ENCODE results near the gene IGFBPL1. TPM values are rescaled to one million over a fixed set of nuclear protein-coding genes. Genes with fewer than 3 reads are reported as not detected.
A peak's percentile ranks its signal among the peaks of the same experiment; 100 is the strongest.

The IGFBPL1 gene
- total RNA-seq, 2 donors from 2014 or later: not detected

GRCh38 chr9:38374847-38375571 is 49.2 kb downstream of the IGFBPL1 start:
- H3K36me3 Mint-ChIP-seq (ENCODE audit: low read depth): peaks cover 2% of the 10 kb centered on the region
- DNase-seq: no peak
- no peaks in the 10 kb centered on the region for H3K9me3 ChIP-seq (ENCODE audit: control insufficient read depth, low read length, poor library complexity, severe bottlenecking)
- H3K4me3 Mint-ChIP-seq: no peak overlapping the region
- ATAC-seq: no peak
- H3K27ac Mint-ChIP-seq: no peak overlapping the region
- peaks cover 24% of the 10 kb centered on the region for H3K27me3 Mint-ChIP-seq
- H3K4me1 Mint-ChIP-seq: peaks cover 2% of the 10 kb centered on the region

- H3K27me3 Mint-ChIP-seq: peaks cover 29% of the 10 kb centered on the region
- H3K36me3 Mint-ChIP-seq (ENCODE audit: low read depth): peaks cover 2% of the 10 kb centered on the region
- H3K4me1 Mint-ChIP-seq: peaks cover 2% of the 10 kb centered on the region
- no peak for DNase-seq
- ATAC-seq: no peak
- no peak overlapping the region for H3K27ac Mint-ChIP-seq
- H3K9me3 ChIP-seq (ENCODE audit: control insufficient read depth, low read length, poor library complexity, severe bottlenecking): no peaks in the 10 kb centered on the region
- no peak overlapping the region for H3K4me3 Mint-ChIP-seq
These were observed 50.6 kb downstream of the IGFBPL1 start for GRCh38 chr9:38373679-38374078.

GRCh38 chr9:38372762-38373619 is 51.3 kb downstream of the IGFBPL1 start:
- H3K36me3 Mint-ChIP-seq (ENCODE audit: low read depth): peaks cover 2% of the 10 kb centered on the region
- H3K4me1 Mint-ChIP-seq: peaks cover 2% of the 10 kb centered on the region
- H3K9me3 ChIP-seq (ENCODE audit: control insufficient read depth, low read length, poor library complexity, severe bottlenecking): no peaks in the 10 kb centered on the region
- H3K27ac Mint-ChIP-seq: no peak overlapping the region
- peaks cover 29% of the 10 kb centered on the region for H3K27me3 Mint-ChIP-seq
- ATAC-seq (no peak), DNase-seq (no peak)
- no peak overlapping the region for H3K4me3 Mint-ChIP-seq

GRCh38 chr9:38371495-38371894 is 52.8 kb downstream of the IGFBPL1 start:
- ATAC-seq (peak; percentile 45), DNase-seq (no peak)
- H3K27me3 Mint-ChIP-seq: peaks cover 29% of the 10 kb centered on the region
- H3K27ac Mint-ChIP-seq: no peak overlapping the region
- H3K4me3 Mint-ChIP-seq: no peak overlapping the region
- no peaks in the 10 kb centered on the region for H3K9me3 ChIP-seq (ENCODE audit: control insufficient read depth, low read length, poor library complexity, severe bottlenecking)
- peaks cover 2% of the 10 kb centered on the region for H3K36me3 Mint-ChIP-seq (ENCODE audit: low read depth)
- H3K4me1 Mint-ChIP-seq: peaks cover 2% of the 10 kb centered on the region

GRCh38 chr9:38370176-38370575 is 54.1 kb downstream of the IGFBPL1 start:
- Mint-ChIP-seq H3K36me3 (ENCODE audit: low read depth) (peaks cover 2% of the 10 kb centered on the region), H3K4me3 (no peak overlapping the region), H3K4me1 (no peaks in the 10 kb centered on the region), H3K27ac (no peak overlapping the region), H3K27me3 (peaks cover 34% of the 10 kb centered on the region)
- ATAC-seq: no peak
- no peaks in the 10 kb centered on the region for H3K9me3 ChIP-seq (ENCODE audit: control insufficient read depth, low read length, poor library complexity, severe bottlenecking)
- no peak for DNase-seq

GRCh38 chr9:38368731-38369130 is 55.5 kb downstream of the IGFBPL1 start:
- H3K27me3 Mint-ChIP-seq: peaks cover 34% of the 10 kb centered on the region
- no peak overlapping the region for H3K4me3 Mint-ChIP-seq
- no peaks in the 10 kb centered on the region for H3K9me3 ChIP-seq (ENCODE audit: control insufficient read depth, low read length, poor library complexity, severe bottlenecking)
- H3K27ac Mint-ChIP-seq: no peak overlapping the region
- ATAC-seq: no peak
- no peaks in the 10 kb centered on the region for H3K4me1 Mint-ChIP-seq
- DNase-seq: no peak
- peaks cover 2% of the 10 kb centered on the region for H3K36me3 Mint-ChIP-seq (ENCODE audit: low read depth)

GRCh38 chr9:38367898-38368297 is 56.4 kb downstream of the IGFBPL1 start:
- H3K27me3 Mint-ChIP-seq: peaks cover 32% of the 10 kb centered on the region
- peaks cover 4% of the 10 kb centered on the region for H3K4me1 Mint-ChIP-seq
- DNase-seq (no peak), ATAC-seq (no peak)
- peaks cover 2% of the 10 kb centered on the region for H3K36me3 Mint-ChIP-seq (ENCODE audit: low read depth)
- no peak overlapping the region for H3K4me3 Mint-ChIP-seq
- H3K27ac Mint-ChIP-seq: no peak overlapping the region
- H3K9me3 ChIP-seq (ENCODE audit: control insufficient read depth, low read length, poor library complexity, severe bottlenecking): no peaks in the 10 kb centered on the region

- DNase-seq (no peak), ATAC-seq (no peak)
- Mint-ChIP-seq H3K27ac (no peak overlapping the region), H3K4me3 (no peak overlapping the region), H3K27me3 (peaks cover 9% of the 10 kb centered on the region), H3K4me1 (peaks cover 4% of the 10 kb centered on the region), H3K36me3 (ENCODE audit: low read depth) (no peaks in the 10 kb centered on the region)
- H3K9me3 ChIP-seq (ENCODE audit: control insufficient read depth, low read length, poor library complexity, severe bottlenecking): no peaks in the 10 kb centered on the region
These were observed 60.7 kb downstream of the IGFBPL1 start for GRCh38 chr9:38363589-38363925.

GRCh38 chr9:38362852-38363588 is 61.2 kb downstream of the IGFBPL1 start:
- peak; percentile 77 for ATAC-seq
- H3K36me3 Mint-ChIP-seq (ENCODE audit: low read depth): no peaks in the 10 kb centered on the region
- H3K27me3 Mint-ChIP-seq: peaks cover 9% of the 10 kb centered on the region
- no peaks in the 10 kb centered on the region for H3K9me3 ChIP-seq (ENCODE audit: control insufficient read depth, low read length, poor library complexity, severe bottlenecking)
- no peak overlapping the region for H3K27ac Mint-ChIP-seq
- peaks cover 4% of the 10 kb centered on the region for H3K4me1 Mint-ChIP-seq
- no peak for DNase-seq
- peak overlapping the region; percentile 76 for H3K4me3 Mint-ChIP-seq

- Mint-ChIP-seq H3K27ac (no peak overlapping the region), H3K4me1 (peaks cover 4% of the 10 kb centered on the region), H3K36me3 (ENCODE audit: low read depth) (no peaks in the 10 kb centered on the region), H3K27me3 (peaks cover 9% of the 10 kb centered on the region), H3K4me3 (no peak overlapping the region)
- ATAC-seq (no peak), DNase-seq (no peak)
- H3K9me3 ChIP-seq (ENCODE audit: control insufficient read depth, low read length, poor library complexity, severe bottlenecking): no peaks in the 10 kb centered on the region
These were observed 62.8 kb downstream of the IGFBPL1 start for GRCh38 chr9:38361473-38361850.

- ATAC-seq: no peak
- Mint-ChIP-seq H3K4me1 (peaks cover 4% of the 10 kb centered on the region), H3K27ac (no peak overlapping the region), H3K27me3 (peaks cover 9% of the 10 kb centered on the region), H3K36me3 (ENCODE audit: low read depth) (no peaks in the 10 kb centered on the region), H3K4me3 (no peak overlapping the region)
- no peak for DNase-seq
- no peaks in the 10 kb centered on the region for H3K9me3 ChIP-seq (ENCODE audit: control insufficient read depth, low read length, poor library complexity, severe bottlenecking)
These were observed 63.3 kb downstream of the IGFBPL1 start for GRCh38 chr9:38360839-38361472.

- no peak overlapping the region for H3K27ac Mint-ChIP-seq
- DNase-seq: no peak
- H3K9me3 ChIP-seq (ENCODE audit: control insufficient read depth, low read length, poor library complexity, severe bottlenecking): no peaks in the 10 kb centered on the region
- no peaks in the 10 kb centered on the region for H3K36me3 Mint-ChIP-seq (ENCODE audit: low read depth)
- H3K27me3 Mint-ChIP-seq: peaks cover 4% of the 10 kb centered on the region
- H3K4me1 Mint-ChIP-seq: peaks cover 4% of the 10 kb centered on the region
- H3K4me3 Mint-ChIP-seq: no peak overlapping the region
- ATAC-seq: no peak
These were observed 64.4 kb downstream of the IGFBPL1 start for GRCh38 chr9:38359689-38360385.
